GM04503 (cell line): ENCODE results near the gene CLASRP.

Experiments
- DNase-seq: peaks from one replicate; pipeline ENCODE4 v3.0.0-alpha.2; 2012; ENCODE audit warnings: low read depth

CLASRP gene

GRCh38 chr19:45063851-45064801, 25.3 kb downstream of the CLASRP start:
- no peak for DNase-seq

DNA sequence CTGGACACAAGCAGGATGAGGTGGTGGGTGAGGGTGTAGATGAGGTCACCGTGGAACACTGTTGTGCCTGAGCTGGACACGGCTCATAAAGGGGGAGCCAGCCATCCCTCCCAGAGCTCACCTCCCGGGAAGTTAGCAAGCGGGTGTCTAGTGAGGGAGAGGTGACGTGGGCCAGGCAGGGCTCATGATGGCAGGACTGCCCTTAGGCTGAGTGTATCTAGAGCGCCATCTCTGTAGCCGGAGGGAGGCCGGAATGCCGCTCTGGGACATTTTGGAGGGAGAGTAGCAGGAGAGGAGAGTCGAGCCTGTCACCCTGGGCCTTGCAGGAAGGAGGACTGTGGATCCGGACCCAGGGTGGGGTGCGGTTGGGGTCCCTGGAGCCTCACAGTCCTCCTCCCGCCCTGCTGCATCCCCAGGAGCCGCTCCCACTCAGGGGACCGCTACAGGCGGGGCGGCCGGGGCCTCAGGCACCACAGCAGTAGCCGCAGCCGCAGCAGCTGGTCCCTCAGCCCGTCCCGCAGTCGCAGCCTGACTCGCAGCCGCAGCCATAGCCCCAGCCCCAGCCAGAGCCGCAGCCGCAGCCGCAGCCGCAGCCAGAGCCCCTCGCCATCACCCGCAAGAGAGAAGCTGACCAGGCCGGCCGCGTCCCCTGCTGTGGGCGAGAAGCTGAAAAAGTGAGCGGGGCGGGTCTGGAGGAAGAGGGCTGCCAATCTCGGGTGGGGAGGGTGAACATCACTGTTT, 28.2 kb downstream of the CLASRP start:
- DNase-seq: no peak

GRCh38 chr19:45068041-45068440, 29.2 kb downstream of the CLASRP start:
- no peak for DNase-seq

DNA sequence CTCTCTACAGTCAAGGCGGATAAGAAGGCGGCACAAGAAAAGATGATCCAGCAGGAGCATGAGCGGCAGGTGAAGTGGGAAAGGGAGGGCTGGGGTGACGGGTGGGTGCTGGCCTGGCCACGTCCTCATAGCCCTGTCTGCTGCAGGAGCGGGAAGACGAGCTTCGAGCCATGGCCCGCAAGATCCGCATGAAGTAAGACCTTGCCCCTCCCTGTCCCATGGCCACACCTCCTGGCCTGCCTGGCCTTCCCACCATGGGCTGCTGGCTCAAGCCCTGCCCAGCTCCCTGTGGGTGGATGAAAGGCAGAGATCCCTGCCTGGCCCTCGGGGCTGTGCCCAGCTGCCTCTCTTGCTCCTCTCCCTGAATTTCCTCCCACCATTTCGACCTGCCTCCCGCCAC, 30.2 kb downstream of the CLASRP start:
- no peak for DNase-seq

DNA sequence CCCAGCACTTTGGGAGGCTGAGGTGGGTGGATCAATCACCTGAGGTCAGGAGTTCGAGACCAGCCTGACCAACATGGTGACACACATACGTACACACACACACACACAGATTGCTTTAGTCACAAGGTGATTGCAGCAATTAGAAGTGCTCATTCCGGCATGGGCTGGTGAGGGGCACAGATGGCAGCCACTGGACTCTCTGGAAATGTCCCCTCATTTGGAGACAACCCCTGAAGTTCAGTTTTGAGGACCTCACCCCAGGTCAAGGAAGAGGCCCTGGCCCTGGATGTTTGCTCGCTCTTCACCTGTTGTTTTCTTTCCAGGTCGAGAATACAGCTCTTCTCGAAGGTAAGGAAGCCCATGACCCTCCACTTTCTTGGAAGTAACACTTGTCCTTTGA, 31.4 kb downstream of the CLASRP start:
- no peak for DNase-seq

GRCh38 chr19:45070861-45071544, 32.2 kb downstream of the CLASRP start:
- DNase-seq: no peak

DNA sequence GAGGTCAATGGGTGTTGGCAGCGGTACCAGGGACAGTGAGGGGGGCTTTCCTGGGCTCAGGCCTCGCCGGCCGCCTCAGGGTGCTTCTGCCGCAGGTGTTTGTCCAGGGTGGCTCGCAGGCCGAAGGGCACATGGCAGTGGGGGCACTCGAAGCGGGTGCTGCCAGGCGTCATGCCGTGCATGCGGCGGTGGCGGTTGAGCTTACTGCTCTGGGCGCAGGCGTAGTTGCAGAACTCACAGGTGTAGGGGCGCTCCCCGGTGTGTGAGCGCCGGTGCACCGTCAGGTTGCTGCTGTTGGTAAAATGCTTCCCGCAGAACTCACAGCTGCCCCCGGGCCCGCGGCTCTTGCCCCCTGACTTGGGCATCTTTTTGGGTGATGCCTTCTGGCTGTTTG, 32.7 kb downstream of the CLASRP start:
- no peak for DNase-seq

DNA sequence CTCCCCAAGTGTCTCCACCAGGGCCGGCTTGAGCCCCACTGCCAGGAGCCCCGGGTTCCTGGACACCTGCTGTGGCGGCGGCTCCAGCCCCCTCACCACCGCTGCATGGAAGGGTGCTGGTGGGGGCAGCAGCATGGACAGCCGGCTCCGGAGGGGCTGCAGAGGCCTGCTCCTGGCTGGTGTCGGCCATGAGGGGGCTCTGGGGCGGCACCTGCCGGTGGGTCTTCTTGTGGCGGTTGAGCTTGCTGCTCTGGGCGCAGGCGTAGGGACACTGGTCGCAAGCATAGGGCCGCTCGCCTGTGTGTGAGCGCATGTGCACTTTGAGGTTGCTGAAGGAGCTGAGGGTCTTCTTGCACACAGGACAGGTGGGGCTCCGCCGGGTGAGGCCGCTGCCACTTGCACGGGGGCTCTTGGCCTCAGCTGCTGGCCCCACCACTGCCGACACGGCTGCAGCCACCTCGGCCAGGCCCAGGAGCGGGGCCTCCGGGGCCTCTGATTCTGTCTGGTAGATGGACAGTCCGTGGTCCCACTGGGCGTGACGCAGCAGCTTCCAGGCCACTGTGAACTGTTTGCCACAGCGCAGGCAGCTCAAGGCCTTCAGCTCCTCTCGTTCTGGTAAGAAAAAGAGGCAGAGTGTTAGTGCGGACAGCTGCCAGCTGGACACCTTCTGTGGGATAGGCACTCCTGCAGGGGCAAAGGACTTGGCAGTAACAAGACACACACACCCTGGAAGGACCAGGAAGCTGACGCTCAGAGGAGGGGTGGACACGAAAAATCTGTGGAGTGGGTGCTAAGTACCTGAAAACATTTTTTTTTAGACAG, 33.3 kb downstream of the CLASRP start:
- no peak for DNase-seq

GRCh38 chr19:45074744-45075300, 36.0 kb downstream of the CLASRP start:
- DNase-seq: no peak

GRCh38 chr19:45075301-45076028, 36.6 kb downstream of the CLASRP start:
- no peak for DNase-seq

DNA sequence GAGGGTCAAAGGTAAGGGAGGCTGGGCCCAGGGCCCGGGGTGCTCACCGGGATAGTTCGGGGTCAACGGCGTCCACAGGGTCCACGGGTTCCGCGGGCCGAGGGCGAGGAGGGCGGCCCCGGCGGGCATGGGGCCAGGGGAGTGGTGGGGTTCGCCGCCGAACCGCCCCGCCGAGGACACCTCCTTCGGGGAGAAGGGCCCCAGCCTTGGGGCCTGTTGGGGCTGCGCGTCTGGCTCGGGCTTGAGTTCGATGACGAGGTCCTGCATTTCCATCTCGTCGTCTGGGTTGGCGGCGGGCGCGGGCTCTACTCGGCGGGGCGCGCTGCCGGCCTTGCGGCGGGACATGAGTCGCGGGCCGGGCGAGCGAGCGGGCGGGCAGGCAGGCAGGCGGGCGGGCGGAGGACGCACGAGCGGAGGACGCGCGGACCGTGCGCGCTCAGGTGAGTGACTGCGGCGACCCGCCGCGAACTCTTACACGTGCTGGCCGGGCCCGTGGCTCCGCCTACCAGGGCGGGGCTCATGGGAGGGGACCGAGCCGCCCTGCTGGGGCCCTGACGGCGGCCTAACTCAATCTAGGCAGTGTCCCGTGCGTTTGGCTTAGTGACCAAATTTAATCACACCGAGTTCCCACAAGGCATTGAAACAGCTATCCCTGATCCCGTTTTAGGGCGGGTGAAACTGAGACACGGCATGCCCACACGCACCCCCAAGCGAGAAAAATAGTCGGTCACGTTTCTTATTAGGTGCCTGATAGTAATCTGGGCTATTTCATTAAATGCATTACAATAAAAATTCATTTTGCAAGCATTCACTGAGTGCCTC, 37.4 kb downstream of the CLASRP start, which contains the start of gene ZNF296:
TSS of gene ZNF296 (minus strand) at position 450 of the 822 bp plus-strand sequence. CDS start at position 345, 105 bp downstream.
- DNase-seq: no peak

DNA sequence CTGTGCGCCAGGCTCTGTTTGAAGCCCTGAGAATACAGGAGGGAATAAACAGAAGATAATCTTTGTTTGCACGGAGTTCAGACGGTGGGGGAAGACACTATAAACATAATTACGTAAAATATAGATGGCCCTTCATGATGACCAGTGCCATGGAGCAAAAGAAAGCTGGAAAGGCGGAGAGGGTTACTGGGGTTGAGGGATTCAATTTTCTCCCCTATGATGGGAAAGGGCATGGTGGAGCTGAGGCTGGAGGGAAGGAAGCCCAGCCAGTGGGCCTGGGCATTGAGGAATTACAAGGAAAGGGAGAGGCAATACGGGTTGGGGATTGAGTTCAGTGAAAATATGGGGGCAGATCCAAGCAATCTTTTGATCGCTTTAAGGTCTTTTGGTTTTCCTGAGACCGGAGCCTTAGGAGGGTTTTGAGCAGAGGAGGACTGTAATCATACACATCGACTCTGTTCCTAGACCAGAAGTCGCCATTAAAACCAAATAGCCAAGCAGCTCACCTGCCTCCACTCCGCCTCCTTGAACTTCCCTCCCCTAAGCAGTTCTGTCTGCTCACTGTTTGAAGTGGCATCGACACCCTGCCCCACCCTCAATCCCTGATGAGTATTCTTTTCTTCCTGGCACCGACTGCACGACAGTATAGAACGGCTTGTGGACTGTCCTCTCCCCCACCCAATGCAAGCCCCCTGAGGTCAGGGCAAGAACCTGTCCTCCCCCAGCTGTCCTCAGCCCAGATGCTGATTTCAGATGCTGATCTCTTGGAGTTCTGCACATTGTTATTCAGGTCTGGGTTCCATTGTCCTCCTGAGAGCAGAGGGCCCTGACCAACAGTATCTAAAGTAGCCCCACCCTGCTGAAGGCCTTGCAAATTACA, 38.2 kb downstream of the CLASRP start:
- no peak for DNase-seq

DNA sequence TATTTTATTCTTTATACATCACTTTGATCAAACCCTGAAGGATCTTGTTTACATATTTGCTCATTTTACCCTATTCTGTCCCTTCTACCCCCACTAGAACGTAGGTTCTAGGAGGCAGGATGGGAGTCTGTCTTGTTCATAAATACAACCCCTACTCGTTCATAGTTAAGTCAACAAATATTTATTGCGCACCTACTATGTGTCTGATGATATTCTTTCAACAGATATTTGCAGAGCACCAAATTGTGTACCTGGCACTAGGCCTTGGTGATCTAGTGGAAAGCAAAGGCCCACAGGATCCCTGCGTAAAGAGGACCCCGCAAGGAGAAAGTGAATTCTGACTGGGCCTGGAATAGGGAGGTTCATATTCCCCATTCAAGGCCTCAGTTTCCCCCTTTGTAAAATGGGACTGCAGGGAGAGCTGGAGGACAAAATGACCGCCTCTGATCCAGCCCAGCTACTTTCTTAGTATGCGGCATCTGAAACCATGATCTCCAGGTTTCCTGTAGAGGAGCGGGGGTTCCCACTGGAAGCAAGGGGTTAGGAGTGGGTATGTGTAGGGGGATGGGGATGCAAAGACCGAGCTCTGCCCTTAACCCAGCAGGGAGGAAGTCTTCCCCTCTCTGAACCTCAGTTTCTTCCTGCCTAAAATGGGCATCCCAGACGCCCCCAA, 39.7 kb downstream of the CLASRP start:
- no peak for DNase-seq

- no peak for DNase-seq
Observed at GRCh38 chr19:45079063-45079910, 40.4 kb downstream of the CLASRP start, which contains the start of gene GEMIN7. GEMIN7 (plus strand) TSS chr19:45079260; CDS start chr19:45090115, 10,855 bp downstream.

DNA sequence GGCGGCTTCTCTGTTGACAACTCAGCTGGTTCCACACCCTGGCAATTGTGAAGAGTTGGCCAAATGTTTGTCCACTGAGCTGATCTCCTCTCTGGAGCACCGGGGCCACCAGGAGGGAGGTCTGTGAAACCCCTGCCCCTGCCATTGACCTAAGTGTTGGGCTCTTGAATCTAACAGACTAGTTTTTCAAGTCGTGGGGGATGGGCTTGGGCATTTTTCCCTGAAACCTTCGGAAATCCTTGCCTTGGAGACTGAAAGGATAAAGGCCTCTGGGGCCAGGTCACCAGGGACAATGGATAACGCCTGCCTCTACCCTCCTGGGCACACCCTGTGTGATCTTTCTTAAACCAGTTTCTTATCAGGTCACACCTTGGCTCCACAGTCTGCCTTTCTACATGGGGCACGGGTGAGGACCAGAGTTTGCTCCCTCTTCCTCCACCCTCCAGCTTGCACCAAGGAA, 41.1 kb downstream of the CLASRP start:
- no peak for DNase-seq

DNA sequence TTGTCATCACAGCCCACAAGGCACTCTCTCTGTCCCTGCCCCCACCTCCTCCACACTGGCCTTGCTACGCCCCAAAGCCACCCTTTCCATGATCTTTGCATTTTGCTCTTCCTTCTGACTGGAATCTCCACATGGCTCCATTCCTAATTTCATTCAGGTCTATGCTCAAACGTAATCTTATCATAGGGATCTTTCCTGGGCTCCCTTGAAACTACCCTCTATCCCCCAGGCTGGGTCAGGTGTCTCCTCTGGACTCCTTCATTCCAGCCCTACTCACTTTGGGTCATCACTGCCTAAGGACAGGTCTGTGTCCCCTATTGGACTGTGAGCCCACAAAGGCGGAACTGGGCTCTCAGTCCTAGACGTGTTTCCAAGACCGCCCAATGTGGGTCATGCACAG, 43.3 kb downstream of the CLASRP start:
- DNase-seq: no peak

DNA sequence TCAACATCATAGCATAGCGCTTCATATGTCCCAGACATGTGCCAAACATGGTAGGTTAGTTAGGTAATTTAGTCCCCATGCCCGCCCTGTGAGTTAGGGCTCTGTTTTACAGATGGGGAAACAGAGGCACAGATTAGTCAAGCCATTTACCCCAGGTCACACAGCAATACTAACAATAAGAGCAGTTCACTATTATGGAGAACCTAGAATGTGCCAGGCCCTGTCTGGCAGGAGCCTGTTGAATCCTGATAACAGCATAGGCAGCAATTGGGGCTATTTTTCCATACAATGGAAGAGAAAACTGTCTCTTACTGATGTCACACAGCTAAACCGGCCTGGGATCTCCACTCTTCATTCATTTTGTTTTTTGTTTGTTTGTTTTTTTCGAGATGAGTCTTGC, 47.6 kb downstream of the CLASRP start:
- DNase-seq: no peak
